GM15510 (cell line): Measurements from ENCODE around the gene ZFAND3.

Source experiments
- POLR2A ChIP-seq: IDR thresholded peaks from 3 replicates; pipeline ENCODE4 v1.6.1; 2011; ENCODE audit warnings: borderline replicate concordance; ENCODE audit not compliant: insufficient read length; ENCODE audit errors: extremely low read depth

Gene ZFAND3

DNA sequence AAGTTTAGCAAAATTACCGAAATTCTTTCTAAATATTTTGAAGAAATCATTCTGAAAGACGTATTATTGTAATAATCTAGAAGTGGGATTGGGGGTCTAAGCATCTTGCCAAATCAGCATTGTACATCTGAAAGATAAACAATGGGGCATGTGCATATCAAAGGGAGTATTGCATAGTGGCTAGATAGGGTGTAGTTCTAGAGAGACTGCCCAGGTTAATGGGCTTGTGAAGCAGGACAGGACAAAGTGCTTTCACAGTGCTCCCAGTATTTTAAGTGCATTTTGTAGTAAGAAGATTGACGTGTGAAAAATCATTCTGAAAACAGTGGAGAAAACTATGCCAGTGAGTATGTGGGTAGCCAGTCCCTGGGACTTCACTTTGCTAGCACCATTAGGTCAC, 236.8 kb downstream of the ZFAND3 start:
- TF ChIP-seq POLR2A, result no peak

DNA sequence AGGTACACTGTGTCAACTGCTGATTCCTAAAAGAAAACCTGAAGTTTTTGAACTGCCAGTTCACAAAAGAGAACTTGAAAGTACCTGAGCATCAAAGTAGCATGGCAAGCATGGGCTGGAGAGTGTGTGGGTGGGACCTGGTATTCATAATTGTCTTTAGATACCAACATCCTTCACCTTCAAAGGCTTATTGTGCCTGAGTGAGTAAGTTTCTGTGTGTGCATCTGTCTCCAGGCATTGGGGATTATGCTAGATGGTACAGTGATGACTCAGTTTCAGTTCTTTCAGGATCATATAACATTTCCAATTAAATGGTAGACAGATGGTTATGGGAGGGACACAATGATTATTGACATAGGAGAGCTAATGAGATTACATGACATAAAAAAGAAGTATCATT, 238.5 kb downstream of the ZFAND3 start:
- no peak for TF ChIP-seq POLR2A

DNA sequence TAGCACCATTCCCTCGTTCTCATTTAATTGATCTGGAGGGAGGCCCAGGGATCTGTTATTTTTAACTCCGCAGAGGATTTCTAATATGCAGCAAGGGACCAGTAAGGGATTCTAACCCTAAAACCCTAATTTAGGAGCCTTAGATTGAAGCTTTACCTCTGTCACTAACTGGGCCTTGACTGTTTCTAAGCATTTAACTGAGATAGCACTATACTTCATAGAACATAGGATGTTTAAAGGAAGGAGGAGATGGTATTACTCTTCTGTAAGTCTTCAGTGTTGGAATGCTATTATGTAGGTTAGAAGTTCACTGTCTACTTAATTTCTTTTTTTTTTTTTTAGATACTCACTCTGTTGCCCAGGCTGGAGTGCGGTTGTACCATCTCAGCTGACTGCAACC, 242.5 kb downstream of the ZFAND3 start:
- TF ChIP-seq POLR2A, result no peak

DNA sequence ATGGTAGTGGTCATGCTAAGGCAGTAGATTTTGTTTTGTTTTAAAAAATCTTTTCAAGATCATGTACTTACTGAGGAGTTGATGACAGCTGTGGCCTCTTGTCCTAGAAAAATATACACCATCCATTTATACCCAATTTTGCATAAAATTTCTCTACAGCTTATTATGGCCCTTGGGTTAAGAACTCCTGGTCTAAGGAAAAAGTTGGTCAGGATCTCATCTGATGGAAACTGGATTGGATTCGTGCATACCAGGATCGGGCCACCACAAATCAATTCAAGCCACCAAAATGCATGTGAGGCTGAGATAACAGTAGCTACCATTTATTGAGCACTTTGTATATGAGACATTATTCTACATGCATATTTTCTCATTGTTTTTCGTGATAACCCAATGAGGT, 244.4 kb downstream of the ZFAND3 start:
- no peak for TF ChIP-seq POLR2A

DNA sequence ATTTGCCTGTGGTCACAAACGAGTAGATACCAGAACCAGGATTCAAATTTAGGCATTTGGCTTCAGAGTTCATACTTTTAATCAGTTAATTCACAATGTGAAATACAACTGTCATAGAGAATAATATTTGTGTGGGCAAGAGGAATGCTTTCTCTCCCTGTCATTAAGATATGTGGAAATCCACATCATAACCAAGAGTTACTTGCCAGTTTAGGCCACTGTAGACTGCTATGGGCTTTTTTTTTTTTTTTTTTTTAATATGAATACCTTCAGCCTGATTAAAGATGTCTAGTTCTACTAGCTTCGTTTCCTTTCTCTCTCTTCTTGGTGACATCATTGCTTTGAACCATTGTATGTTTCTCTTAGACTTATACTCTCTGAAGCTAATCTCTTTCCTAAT, 244.9 kb downstream of the ZFAND3 start:
- no peak for TF ChIP-seq POLR2A

DNA sequence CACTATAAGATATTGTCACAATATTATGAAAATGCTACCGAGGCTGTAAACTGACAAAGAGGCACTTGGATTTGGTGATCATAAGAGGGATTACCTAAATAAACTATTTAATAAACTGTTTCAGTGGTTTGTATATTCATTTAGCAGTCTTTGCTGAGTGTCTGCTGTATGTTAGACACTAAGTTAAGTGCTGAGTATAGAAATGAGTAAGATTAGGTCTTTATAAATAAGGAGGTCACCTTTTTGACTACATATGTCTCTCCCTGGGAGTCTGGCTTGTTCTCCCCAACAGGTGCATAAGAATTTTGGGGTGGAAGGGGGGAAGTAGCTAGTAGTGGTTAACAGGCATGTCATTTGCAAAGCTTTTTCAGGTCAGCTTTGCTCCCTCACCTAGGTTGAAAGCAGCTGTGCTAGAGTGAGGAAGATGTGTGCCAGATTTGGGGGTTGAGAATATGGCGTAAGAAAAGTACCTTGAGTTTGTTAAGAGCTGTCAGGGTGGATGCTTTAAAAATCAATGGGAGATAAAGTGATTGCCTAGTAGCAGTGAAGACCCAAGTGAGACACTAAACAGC, 246.3 kb downstream of the ZFAND3 start:
- no peak for TF ChIP-seq POLR2A

DNA sequence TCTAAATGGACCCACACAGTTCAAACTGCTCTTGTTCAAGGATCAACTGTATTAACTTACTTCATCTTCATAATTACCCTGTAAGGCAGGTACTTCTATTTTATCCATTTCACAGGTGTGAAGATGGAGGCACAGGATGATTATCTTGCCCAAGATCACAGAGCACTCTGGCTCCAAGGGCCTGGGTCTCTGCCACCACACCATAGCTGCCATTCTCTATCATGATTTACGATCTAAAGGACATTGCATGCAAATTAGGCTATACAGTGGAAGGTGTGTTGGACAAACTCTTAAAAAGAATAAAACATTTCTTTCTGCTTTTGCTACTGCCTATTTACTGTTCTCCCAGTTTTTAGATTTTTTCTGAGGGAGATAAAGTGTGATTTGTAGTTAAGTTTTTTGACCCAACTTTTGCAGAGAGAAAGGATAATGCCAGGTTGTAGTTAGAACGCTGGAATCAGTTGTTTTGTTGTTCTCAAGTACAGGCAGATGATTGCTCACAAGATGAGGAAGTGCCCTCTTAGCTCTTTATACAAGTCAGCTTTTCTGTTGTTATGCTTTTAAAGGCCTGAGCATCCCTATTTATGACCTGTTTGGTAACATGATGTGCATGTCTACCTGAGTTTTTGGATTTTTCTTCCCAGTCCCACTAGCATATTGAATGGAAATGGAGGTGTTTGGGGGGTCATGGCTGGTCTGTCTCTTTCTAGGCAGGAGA, 247.9 kb downstream of the ZFAND3 start:
- TF ChIP-seq POLR2A, result no peak

DNA sequence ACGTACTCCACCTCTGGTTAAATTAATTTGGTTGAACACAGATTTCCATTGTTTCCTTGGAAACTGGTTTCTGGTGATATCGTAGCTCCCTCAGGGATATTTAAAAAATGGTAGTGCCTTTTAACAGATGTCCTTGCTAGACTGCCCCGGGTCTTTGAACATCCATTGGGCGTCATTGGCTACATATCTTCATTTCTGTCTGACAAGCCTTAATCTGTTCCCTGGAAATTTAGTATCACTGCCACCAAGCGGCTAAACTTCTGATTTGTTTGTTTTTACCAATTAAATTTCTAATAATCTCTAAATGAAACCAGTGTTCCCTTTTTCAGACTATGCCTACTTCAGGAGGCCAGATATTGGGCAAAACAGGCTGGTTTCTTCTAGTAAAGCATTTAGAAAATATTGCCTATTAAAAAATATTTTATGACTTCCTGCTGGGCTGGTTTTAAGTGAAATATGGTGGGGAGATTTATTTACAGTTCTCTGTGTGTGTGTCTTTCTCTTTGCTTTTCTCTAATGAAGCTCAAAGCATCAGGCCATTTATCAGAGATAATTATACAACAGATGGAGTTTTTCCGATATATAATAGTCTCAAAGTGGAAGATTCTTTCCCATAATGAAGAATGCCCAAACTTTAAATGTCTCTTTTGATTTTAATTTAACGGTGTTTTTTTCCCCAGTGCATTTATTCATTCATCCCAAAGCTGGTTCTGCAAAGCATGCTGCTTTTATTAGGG, 249.5 kb downstream of the ZFAND3 start:
- no peak for TF ChIP-seq POLR2A

DNA sequence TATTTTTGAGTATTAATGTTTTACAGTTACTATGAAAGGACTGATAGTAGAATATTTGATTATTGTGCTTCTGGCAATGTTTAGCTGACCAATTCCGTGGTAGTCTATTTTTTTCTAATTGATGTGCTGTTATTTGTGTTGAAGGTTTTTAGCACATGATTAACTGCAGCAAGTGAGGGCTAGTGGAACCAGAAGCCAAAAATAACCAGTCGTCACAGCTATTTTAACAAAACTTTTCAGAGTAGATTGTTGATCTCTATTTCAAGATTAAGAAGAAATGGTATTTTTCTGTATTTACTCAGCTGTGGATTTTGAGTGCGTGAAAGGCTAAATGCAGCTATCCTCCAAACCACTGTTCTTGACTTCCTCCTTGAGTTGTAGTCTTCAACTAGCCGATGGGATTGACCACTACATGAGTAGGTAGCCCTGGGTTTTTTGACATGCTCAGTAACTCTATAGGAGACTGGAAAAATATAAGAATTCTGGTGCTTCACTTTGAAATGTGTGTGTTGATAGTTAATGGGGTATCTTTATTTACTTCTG, 258.0 kb downstream of the ZFAND3 start:
- TF ChIP-seq POLR2A, result no peak

DNA sequence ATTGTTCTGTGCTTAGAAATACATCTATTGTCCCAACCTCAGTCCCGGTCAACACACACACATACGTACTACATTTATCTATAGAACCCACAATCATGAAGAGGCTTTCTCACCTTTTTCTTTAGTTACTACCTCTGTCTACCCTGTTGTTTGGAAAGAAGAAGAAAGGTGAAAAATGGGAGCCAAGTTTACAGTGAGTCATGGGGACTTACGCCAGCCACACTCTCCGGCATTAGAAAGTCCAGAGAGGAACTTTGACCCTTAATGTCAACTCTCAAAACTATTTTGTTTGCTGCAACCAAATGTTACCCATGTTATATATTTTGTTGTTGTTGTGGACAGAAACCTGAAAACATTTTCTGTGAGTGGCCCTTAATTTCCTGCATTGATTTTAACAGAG, 259.1 kb downstream of the ZFAND3 start:
- no peak for TF ChIP-seq POLR2A

DNA sequence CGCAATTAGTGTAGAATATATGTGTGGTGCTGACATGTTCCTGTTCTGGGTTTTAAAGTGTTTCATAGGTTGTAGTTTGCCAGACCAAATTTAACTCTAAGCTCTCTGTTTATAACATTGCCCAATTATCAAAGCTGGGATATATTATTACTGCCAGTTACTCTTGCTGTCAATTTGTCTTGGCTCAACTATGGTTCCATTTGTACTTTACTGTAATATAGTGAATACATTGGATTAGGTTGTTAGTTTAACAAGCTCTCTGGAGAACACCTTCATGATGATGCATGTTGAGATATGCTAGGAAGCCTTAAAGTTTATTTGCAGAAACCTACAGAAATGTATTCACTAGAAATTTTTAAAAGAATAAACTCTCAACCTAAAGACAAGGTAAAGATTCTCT, 259.6 kb downstream of the ZFAND3 start:
- no peak for TF ChIP-seq POLR2A

DNA sequence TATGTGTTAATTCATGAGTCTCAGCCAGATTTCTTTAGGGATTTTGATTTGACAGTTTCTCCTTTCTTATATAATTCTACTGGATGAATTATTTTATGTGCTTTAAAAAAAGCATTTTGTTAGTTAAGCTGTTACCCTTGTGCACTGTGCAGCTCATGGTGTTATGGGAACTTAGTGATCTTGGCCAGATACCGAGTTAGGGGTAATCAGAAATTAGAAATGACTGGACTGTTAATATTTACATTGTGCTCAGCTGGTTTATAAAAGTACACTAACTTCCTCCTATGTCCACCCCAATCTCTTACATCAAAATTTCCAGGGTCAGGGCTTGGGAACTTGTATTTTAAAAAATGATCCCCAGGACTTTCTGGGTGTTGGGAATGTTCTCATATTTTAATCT, 260.0 kb downstream of the ZFAND3 start:
- no peak for TF ChIP-seq POLR2A

DNA sequence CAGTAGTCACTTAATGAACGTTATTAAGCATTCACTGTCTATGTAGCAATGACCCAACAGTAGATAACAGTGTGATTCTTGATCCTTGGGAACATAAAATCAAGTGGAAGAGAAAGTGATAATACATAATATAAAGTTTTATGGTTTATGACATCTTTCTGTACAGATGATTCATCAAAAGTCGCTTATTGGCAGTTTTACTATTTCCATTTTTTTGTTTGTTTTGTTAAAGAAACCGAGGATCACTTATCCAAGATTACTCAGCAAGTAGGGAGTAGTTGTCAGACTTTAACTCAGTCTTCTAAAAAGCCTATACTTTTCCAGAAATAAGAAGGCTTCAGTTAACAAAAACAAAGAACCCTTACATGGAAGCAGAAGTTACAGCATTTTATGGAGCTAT, 260.8 kb downstream of the ZFAND3 start:
- no peak for TF ChIP-seq POLR2A

DNA sequence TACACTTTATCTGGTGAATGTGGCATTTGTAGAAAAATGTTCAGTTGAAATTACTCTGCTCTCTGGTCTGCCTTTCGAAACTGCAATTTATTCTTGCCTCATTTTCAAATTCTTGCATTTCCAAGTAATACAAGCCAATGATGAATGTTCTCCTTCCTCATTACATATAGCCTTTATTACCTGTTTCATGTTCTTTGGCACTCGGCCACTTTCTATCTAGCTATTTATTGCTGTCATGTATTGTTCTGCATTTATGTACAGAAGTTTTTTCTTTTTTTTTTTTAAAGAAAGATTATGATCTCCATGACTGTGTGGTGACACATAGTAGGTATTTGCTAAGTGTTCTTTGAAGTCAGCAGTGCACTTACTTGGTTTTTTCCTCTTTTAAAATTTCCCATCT, 261.4 kb downstream of the ZFAND3 start:
- TF ChIP-seq POLR2A, result no peak

DNA sequence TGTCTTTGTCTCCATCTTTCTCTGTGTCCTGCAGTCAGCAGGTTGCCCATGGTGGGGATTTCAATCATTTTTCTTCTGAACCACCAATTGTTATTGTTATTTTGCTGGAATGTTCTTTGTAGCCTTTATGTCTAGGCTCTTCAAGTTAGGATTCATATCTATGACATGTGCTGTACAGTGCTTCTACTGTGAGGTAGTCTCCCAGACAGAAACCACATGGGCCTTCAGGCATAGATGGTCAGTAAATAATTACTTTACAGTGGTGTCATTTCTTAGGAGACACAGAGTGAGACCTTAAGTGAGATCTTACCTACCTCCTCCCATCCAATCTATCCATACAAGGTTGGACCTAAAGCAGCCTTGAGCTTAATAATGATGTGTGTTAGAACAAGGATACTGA, 265.5 kb downstream of the ZFAND3 start:
- TF ChIP-seq POLR2A, result no peak

DNA sequence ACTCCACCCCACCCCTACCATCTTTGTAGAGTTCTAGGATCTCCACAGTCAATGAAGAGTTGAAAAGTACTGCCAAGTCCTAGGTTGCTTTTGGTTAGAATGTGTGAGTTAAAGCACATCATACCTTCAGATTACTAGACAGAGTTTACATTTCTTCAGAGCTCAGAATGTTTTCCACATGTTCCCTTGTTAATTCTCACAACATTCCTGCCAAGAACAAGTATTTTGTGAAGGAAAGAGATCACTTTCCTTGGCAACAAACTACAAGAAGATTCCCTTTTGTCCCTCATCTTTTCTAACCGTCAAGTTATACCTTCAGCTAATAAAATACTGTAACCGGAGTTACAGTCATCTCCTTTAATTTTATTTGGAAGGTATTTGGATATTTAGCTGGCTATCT, 266.8 kb downstream of the ZFAND3 start:
- no peak for TF ChIP-seq POLR2A
